ENCODE measurements around the gene TMEM50A.
A peak's percentile ranks its signal among the peaks of the same experiment; 100 is the strongest.
"Not testable (repeated sequence)": the region's sequence is repeated elsewhere in the genome, so short reads cannot be mapped to it uniquely, and the experiment has no call there.

Gene TMEM50A

GRCh38 chr1:25338188-25338981 is at the start of gene TMEM50A:
Gene TMEM50A (plus strand): TSS chr1:25338334. CDS start chr1:25340487, 2,153 bp downstream.
- DNase-seq: peak; percentile 87 to 88

- DNase-seq: not testable (repeated sequence)
Observed at GRCh38 chr1:25288573-25289101, 49.5 kb upstream of the TMEM50A start.

DNA sequence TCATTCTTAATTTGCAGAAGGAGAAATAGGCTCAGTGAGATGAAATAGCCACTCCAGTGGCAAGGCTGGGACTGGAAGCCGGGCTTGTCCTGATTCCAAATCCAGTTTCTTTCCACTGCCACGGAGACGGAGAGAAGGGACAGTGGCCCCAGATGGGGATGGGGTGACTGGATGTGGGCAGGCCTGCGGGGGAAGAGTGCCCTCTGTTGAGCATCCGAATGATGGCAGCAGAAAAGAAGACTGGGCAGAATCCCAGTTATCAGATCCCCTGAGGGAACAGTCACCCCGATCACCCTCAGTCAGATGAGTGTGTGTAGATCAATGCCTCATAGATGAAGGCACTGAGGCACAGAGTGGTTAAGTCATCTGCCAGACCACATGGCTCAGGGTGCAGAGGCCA is 48.1 kb upstream of the TMEM50A start:
- DNase-seq: peak in 1 of 2 donors; percentile 10

GRCh38 chr1:25293426-25293825 is 44.7 kb upstream of the TMEM50A start:
- DNase-seq: not testable (repeated sequence)

DNA sequence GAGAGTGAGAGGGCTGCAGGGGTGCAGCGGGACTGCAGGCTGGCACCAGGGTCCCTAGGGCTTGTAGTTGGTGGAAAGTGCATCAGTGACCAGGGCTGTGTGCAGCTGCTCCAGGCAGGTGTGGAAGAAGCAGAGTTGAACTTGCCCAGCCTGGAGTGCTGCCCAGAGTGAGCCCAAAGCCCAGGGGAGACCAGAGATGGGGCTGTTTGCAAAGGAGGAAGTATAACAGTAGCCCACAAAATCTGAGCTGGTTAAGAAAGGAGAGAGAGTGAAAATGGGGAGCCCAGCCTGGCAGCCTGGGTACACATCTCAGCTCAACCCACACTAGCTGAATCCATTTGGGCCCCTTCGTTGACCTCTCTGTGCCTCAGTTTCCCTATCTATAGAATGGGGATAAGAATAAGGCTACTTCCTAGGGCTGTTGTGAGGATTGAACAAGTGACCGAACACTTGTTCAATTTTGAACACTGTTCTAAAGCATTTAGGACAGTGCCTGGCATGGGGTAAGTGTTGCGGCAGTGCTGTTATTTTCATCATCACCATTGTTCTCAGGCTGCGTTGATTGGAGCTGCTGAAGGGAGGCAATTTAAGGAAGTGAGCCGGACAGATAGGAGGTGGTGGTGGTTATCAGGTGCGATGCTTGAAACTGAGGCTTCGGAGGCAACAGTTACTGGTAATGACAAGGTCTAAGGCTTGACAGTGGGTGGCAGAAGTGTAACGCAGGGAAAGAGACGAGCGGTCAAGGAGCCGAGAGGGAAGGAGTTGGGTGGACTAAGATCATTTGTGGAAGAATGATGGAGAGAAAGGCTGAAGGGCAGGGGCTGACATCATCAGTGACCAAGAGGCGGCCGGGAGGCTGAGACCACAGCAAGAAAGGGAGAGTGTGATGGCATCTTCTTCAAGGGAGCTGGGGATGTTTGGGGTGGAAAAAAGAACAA is 43.0 kb upstream of the TMEM50A start:
- not testable (repeated sequence) for DNase-seq

GRCh38 chr1:25296501-25296900 is 41.6 kb upstream of the TMEM50A start:
- not testable (repeated sequence) for DNase-seq

DNA sequence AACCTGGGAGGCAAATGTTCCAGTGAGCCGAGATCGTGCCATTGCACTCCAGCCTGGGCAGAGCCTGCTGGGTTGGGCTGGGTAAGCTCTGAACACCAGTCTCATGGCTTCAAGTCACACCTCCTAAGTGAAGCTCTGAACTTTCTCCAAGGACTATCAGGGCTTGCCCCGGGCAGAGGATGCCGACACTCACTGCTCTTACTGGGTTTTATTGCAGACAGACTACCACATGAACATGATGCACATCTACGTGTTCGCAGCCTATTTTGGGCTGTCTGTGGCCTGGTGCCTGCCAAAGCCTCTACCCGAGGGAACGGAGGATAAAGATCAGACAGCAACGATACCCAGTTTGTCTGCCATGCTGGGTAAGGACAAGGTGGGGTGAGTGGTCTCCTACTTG is 37.4 kb upstream of the TMEM50A start:
- DNase-seq: not testable (repeated sequence)

- not testable (repeated sequence) for DNase-seq
Observed at GRCh38 chr1:25302330-25302729, 35.8 kb upstream of the TMEM50A start.

DNA sequence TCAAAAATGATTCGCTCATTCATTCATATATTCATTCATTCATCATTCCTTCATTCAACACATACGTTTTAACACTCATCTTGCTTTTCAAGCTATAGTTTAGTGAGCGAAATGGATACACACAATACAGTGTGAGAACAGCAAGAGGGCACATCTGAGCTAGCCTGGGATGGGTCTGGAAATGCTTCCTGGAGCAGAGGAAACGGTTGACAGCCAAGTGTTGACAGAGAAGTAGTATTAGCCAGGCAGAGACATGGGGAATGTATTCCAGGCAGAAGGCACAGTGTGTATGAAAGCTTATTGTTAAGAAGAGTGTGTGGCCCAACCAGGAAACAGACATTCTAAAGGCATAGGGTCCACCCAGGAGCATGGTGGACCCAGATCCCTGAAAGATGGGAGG is 33.2 kb upstream of the TMEM50A start:
- DNase-seq: not testable (repeated sequence)

- not testable (repeated sequence) for DNase-seq
Observed at GRCh38 chr1:25308168-25308567, 30.0 kb upstream of the TMEM50A start.

DNA sequence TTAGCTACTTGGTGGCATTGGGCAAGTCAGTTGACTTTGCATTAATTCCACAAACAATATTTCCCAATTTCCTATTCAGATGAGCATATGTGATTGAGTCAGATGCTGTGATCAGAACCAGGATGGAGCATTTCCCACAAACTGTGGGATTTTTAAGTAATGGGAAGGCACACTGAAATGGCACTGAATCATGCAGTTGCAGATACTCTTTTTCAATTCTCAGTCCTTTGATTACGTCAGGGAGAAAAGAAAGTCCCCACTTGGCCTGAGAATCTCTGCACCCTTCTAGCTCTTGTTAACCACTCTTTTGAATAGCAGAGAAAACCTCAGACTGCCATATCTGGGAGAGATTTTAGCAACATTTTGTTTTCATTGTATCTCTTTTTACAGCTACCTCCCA is 29.0 kb upstream of the TMEM50A start:
- DNase-seq: not testable (repeated sequence)

DNA sequence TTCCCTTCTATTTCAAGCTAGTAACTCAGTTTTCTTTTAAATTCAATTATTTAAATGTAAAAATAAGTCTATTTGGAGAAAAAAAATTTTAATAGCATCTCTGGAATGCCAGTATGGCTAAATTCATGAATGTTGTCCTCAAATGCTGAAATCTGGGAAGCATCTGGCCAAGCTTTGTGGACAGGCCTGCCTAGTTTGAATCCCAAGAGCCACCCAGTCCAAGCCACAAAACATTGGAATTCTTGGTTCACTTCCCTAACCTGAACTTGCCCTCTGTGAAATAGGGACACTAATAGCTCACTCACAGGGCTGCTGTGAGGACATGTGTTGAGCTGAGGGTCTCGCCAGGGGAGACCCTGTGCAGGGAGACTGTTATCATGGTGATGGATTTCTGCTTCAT is 28.6 kb upstream of the TMEM50A start:
- not testable (repeated sequence) for DNase-seq

DNA sequence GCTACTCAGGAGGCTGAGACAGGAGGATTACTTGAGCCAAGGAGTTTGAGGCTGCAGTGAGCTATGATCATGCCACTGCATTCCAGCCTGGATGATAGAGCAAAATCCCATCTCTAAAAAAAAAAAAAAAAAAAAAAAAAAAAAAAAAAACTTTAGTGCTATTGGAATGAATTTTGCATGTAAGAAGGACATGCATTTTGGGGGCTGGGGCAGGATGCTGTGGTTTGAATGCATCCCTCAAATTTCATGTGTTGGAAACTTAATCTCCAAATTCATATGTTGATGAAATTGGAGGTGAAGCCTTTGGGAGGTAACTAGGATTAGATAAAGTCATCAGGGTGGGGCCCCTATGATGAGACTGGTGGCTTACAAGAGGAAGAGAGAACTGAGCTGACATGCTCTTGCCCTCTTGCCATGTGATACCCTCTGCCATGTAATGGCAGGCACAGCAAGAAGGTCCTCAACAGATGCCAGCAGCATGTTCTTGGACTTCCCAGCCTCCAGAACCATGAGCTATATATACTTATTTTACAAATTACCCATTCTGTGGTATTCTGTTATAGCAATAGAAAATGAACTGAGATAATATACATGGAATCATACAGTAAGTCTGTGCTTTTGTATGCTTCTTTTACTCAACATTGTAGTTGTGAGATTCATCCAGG is 25.2 kb upstream of the TMEM50A start:
- DNase-seq: not testable (repeated sequence)

- not testable (repeated sequence) for DNase-seq
Observed at GRCh38 chr1:25320314-25320938, 17.7 kb upstream of the TMEM50A start.

GRCh38 chr1:25322127-25322526 is 16.0 kb upstream of the TMEM50A start:
- DNase-seq: not testable (repeated sequence)

GRCh38 chr1:25324407-25324806 is 13.7 kb upstream of the TMEM50A start:
- DNase-seq: not testable (repeated sequence)

GRCh38 chr1:25327864-25328790 is 10.0 kb upstream of the TMEM50A start:
- DNase-seq: not testable (repeated sequence)

DNA sequence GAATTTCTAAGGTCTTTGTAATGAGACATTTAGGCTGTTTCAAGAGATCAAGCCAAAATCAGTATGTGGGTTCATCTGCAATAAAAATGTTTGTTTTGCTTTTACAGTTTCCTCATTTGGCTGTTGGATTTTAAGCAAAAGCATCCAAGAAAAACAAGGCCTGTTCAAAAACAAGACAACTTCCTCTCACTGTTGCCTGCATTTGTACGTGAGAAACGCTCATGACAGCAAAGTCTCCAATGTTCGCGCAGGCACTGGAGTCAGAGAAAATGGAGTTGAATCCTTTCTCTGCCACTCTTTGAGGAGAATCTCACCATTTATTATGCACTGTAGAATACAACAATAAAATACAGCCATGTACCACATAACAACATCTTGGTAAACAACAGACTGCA is 9.3 kb upstream of the TMEM50A start:
- DNase-seq: not testable (repeated sequence)

- not testable (repeated sequence) for DNase-seq
Observed at GRCh38 chr1:25329336-25329735, 8.8 kb upstream of the TMEM50A start.

DNA sequence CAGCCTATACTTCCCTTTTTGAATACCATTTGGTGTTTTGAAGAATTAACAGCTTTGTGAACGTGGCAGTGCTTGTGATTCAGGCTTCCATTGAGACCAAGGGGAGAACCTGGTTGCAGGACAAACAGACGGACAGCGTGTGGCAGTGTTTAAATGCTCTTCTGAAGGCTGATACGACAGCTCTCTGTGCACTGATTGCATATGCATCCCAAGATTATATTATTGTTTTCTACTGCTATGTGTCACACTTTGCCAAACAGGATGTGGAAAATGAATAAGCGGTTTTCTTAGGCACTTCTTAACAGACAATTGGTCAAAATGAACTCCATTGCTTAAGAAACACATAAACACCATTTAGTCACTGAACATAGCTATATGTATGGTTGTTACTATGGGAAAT is 8.2 kb upstream of the TMEM50A start:
- not testable (repeated sequence) for DNase-seq

- DNase-seq: peak; percentile 9 to 21
Observed at GRCh38 chr1:25336922-25337354, 1.2 kb upstream of the TMEM50A start.

All from stimulated activated CD4-positive, alpha-beta T cell treated with anti-CD3 and anti-CD28 coated beads, Interleukin-2, amount 100 ng/mL, for 48 hours (primary cell).